ENCODE results near the gene TMEM191B. TPM values are rescaled to one million over a fixed set of nuclear protein-coding genes. Genes with fewer than 3 reads are reported as not detected.

TMEM191B gene
- total RNA-seq, 1 experiment from 2014 or later: 3.7 TPM

Other genes starting within 250 kb of the TMEM191B start
- gene GGTLC3, start 9.6 kb upstream of the TMEM191B start, total RNA-seq (2021; ENCODE audit: unreplicated experiment): not detected
- 1.5 TPM for gene RIMBP3, start 84.1 kb downstream of the TMEM191B start, total RNA-seq (2021; ENCODE audit: unreplicated experiment)

Measured in Panc1 (cell line).